NCI-H524 treated with DMSO at 0.1 percent for 48 hours (cell line): ENCODE results near the gene TSEN15.

Source experiments
- DNase-seq: peaks from one replicate; lab custom pipeline; 2025; lab: John Stamatoyannopoulos, UW

TSEN15 gene

DNA sequence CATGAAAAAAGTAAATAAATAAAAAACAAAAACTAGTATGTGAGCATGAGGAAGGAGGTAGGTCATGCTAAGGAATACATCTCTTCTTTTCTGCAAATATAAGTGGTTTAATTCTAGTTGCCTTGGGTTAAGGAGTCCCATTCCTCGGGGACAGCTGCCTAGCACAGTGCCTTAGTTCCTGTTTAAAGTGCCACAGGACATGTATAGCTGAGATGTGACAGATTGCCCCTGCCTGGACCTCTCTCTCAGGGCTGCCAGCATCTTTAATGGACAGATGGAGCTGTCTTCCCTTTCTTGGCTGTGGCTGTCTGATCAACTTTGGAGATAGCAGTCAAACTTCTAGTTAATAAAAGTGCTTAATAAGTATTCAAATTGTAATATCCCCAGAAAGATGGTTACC lies 50.0 kb downstream of the TSEN15 start:
- no peak for DNase-seq

DNA sequence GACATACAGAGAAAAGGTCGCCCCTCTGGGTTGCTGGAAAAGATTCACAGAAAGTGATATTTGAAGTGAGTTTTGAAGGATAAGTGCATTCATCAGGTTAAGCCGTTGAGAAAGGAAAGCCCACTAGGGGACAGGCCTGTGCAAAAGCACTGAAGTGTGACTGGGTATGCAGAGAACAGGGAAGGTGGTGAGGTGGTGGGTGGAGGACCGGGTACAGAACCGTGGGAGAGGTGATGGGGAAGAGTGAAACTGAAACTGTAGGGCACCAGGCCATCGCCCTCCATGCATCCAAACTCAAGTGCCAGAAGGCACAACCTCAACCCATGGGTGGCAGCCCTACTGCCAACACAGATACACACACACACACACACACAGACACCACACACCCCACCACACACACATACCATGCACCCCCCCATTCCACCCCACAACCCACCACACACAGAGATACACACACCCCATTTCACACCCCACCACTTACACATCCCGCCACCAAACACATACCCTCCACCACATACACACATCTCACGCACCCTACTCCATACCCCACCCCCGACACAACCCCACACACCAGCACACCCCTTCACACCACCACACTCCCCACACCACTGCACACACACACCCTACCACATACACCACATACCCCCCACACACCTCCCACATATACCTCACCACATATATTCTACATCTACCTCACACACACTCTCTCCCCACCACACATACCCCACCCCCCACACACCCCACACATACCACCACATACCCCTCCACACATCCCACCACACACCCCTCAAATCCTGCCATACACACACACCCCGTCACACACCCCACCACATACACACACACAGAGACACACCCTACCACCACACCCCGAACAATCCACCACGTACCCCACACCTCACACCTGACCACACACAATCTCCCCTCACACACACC lies 59.0 kb downstream of the TSEN15 start:
- no peak for DNase-seq

DNA sequence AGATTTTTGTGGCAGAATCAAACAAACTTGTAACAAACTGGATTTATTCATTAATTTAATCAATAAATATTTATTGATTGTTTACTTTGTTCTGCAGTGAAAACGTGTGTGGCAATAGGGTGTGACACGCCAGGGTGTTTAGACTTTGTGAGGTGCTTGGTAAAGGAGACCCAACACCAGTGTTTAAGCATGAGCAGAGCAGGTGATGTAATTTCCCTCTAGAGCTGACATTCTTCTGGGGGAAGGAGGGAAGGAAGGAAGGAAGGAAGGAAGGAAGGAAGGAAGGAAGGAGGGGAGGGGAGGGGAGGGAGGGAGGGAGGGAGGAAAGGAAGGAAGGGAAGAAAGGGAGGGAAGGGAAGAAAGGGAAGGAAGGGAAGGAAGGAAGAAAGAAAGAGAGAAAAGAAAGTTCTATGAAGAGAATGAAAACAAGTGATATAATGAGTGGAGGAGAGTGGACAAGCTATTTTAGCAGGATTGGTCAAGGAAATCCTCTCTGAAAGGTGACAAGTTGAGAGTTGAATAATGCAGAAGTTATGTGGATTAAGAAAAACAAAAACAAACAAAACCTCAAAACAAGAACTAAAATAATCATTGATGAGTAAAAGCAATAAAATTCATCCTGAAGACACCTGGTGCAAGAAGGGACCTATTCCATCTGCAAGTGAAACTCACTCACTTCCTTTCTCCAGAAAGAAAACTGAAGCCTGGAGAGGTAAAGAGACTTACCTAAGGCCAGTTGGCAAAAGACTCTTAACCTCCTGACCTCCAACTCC lies 60.8 kb downstream of the TSEN15 start:
- DNase-seq = no peak

DNA sequence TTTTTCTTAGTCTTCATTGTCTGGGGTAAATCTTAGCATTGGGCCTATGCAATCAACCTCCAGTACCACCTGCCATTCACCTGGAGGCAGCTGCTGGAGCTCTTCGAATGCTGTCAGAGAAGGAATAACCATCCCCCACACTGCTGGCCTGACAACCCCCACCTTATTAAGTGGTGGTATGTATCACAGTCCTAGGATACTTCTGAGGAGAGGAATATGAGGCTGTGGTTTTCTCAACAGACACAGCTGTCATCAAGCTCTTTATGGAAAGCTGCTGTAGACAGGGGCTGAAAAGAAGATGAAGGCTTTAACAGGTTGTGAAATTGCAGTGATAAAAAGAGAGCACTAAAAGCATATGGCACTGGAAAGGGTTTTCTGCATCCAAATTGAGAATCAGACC lies 61.7 kb downstream of the TSEN15 start:
- DNase-seq = no peak

DNA sequence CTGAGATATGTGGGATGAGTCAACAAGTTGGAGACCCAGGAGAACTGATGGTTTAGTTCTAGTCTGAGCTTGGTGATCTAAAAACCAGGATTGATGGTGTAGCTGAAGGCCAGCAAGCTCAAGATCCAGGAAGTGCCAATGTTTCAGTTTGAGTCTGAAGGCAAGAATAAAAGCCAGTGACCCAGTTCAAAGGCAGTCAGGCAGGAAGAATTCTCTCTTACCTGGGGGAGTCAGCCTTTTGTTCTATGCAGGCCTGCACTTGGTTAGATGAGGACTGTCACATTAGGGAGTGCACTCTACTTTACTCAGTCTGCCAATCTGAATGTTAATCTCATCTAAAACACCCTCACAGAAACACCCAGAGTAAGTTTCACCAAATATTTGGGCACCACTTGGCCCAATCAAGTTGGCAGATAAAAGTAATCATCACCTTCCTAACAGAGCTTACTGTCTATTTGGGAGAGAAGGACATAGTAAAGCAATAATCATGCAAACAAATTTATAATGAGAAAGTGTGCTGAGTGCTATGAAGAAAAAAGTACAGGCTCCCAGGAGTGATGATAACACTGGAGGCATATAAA lies 63.4 kb downstream of the TSEN15 start:
- no peak for DNase-seq

DNA sequence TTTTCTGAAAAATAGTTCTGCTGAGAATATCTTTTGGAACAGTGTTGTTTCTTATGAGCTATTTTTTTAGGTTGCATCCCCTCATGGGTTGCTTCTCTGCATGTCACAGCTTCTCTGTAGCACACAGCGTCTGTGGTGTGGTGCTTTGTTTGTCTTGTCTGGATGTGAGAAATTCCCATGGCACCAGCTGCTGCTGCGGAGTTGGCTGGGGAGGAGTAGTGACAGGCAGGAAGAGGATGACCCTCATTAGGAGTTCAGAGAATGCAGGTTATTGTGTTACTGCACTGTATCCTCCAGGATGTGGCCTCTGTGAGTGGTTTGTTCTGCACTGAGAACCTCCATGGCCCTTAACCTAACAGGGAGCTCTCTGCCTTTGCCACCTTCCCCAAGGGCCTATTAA lies 64.8 kb downstream of the TSEN15 start:
- no peak for DNase-seq

DNA sequence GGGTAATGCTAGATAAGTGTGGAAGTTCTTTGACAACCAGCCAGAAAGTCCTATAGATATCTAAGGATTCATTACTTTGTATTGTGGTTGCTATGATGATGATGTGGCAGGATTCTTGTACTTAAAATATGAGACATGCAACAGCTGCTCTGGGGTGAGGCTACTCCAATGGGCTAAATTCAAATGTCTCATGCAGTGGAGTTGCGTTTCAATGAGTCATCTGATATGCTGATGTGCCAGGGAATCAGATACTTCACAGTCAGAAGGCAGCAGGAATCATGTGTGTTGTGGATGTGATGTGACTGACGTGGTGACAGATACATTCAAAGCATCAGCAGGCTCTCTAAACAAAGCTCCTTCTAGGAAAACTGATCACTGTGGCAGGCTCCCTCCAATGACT lies 66.5 kb downstream of the TSEN15 start:
- no peak for DNase-seq
